KOPT-K1 (cell line): ENCODE results near the gene KCTD18.

Experiments
- H3K27ac ChIP-seq: fragments of 200-600 bp; sonication (generic); 2 replicates; pipeline ENCODE4 v1.5.1; 2016; ENCODE audit warnings: antibody characterized with exemption, mild to moderate bottlenecking, low read depth, low read length; ENCODE audit not compliant: poor library complexity, severe bottlenecking
- H3K36me3 ChIP-seq: fragments of 200-600 bp; sonication (generic); 2 replicates; pipeline ENCODE4 v1.5.1; 2017; ENCODE audit warnings: antibody characterized with exemption, mild to moderate bottlenecking, low read length, moderate library complexity; ENCODE audit not compliant: insufficient read depth
- H3K9me3 ChIP-seq: fragments of 200-600 bp; sonication (generic); 2 replicates; pipeline ENCODE4 v1.5.1; 2017; ENCODE audit warnings: antibody characterized with exemption, low read length, mild to moderate bottlenecking; ENCODE audit not compliant: insufficient read depth, poor library complexity, severe bottlenecking

KCTD18 gene

DNA sequence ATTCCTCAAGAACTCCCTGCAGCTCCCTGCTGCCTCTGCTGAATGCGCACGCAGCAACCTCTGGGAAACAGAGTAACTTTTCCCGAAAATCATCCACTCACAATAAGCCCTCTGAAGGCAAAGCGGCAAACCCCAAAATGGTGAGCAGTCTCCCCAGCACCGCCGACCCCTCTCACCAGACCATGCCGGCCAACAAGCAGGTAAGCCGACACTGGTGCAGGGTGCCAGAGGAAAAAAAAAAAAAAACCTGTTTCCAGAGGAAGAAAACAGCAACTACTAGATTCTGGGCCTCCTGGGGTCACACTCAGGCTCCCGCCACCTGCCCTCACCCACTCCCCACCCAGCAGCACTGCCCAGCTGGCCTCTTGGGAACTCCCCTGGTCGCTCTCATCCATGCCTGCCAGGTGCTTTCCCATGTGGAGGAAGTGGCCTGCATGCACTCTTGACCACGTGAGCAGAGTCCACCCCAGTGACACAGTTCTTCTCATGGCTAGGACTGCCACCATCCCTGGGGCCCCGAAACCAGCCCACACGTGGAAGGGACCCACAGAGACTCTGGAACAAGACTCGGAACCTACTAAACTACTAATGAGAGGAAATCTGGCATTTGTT lies 36.9 kb downstream of the KCTD18 start:
- Histone ChIP-seq H3K9me3 (no peaks in the 10 kb centered on the region), H3K36me3 (no peaks in the 10 kb centered on the region), H3K27ac (no peak overlapping the region)

DNA sequence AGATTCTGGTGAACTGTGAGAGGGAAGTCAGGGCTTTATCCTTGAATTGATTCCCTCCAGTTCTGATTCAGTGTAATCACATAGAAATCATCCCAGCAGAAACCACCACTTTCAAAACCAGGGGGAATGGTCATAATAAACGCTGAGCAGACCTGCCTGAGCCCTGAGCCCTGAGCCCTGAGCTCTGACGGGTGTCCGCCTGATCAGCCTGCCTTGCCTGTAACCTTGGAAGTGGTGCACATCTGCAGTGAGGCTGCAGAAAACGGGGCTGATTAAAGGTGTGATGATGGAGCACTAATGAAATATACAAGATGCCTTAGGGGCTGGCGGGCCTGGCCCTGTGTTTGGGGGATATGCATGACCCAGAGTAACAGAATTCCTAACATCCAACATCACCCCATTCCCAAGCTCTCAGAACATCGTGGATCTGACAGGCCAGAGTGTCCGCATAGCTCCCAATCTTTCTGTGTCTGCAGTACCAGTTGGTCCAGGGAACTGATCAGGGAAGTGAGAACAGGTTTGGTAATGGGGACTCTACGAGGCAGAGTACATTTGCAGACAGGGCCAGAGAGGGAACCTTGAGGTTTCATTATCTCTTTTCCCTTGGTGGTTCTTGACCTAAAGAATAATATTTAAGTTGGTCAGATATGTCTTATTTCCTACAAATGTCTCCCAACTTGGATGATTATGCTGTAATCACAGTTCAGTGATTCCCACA lies 37.8 kb downstream of the KCTD18 start:
- H3K9me3 ChIP-seq, result no peaks in the 10 kb centered on the region
- no peak overlapping the region for H3K27ac ChIP-seq
- no peaks in the 10 kb centered on the region for H3K36me3 ChIP-seq

DNA sequence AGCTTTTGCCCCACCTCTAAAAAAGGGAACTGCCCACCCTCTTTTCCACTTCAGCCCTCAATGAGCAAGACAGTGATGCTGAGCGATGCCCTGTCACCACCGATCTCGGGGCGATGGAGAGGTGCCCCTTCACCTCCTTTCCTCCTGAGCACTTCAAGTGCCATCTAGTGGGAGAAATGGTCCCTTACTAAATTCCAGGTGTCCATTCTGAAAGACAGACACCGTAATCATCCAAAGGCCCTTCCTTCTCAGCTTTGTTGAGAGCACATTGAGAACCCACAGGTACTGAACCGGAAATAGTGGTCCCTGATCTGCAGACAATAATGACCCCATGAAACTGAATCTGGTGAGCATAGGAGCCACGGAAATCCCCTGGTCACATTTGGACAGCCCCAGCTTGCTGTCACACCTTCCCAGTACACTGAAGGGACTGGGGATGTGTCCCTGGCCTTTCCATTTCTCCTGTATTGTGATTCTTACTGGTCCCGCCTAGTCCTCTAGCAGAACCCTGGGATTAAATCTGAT lies 38.5 kb downstream of the KCTD18 start:
- H3K27ac ChIP-seq, result no peak overlapping the region
- H3K9me3 ChIP-seq, result no peaks in the 10 kb centered on the region
- no peaks in the 10 kb centered on the region for H3K36me3 ChIP-seq

DNA sequence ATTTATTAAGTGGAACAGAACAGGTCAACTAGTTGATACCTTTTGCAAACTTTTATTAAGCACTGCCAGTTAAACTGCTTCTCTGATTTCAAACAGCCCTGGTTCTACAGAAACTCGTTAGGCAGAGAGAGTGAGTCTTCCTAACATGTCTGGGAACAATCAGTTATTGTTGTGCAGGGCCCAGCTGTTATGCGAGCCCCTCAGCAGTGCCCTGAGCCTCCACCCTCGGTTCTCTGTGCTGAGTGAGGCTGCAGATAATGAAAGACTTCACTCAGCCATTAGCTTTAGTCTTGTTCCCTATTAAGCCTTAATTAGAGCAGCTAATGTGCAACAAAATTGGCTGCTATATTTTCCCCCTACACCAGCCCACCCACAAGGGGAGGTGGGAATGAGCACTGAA lies 39.6 kb downstream of the KCTD18 start:
- no peaks in the 10 kb centered on the region for H3K36me3 ChIP-seq

DNA sequence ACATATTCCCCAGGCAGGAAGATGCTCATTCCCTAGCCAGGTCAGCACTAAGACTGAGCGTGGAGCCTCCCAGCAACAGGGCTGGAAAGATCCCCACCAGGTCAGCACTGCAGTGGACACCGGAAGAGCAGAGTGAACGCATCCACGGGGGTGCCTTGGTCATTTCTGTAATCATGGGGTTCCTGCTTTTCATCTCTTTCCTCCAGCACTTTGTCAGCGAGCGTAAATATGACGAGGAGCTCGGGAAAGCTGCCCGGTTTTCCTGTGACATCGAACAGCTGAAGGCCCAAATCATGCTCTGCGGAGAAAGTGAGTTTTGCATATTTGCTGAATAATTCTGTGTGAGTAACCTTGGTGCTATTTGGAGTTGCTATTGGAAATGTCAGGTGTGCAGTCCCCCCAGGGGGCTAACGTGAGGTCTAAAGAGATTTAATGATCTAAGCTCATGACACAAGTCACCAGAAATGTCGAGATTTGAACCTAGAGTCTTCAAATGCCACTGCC lies 40.1 kb downstream of the KCTD18 start:
- Histone ChIP-seq H3K27ac (no peak overlapping the region), H3K36me3 (no peaks in the 10 kb centered on the region), H3K9me3 (no peaks in the 10 kb centered on the region)

More for the DNA sequence above, 39.6 kb downstream of the KCTD18 start:
- H3K27ac ChIP-seq, result no peak overlapping the region
- no peaks in the 10 kb centered on the region for H3K9me3 ChIP-seq

DNA sequence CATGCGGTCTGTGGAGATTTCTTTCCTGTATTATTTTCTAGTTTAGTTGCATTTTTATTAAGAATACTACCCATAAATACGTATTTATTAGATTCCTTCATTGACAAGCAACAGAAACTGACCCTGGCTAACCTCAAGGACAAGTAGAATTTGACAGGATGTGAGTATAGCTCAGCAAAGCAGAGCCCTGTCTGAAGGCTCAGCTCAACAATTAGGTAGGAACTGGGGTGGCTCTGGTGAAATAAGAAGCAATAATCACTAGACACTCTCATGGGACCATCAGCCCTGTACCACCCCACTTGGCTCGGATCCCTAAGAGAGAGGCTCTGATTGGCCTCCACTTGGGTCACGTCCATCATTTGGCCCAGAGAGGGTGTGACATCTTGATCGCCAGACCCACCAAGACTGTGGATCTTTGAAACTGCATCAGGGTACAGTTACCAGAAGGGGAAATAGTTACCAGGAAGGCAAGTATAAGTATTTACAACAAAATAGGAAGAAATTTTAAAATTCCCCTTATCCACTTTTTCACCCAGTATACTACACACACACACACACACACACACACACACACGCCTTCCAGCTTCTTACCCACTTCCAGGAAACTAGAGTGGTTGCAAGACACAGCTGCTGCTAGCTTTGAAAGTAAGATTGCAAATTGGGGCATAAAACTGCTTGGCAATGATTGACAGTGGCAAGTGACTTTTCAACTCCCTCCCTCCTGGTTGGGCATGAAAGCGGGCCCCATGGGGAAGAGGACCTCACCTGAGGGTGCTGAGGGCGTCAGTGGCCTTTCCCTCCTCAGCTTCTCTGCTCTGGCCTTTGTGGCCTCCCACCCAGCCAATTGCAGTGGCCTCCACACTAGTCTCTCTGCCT lies 41.8 kb downstream of the KCTD18 start:
- H3K36me3 ChIP-seq, result no peaks in the 10 kb centered on the region
- H3K27ac ChIP-seq, result peak overlapping the region; percentile 33
- H3K9me3 ChIP-seq, result no peaks in the 10 kb centered on the region

DNA sequence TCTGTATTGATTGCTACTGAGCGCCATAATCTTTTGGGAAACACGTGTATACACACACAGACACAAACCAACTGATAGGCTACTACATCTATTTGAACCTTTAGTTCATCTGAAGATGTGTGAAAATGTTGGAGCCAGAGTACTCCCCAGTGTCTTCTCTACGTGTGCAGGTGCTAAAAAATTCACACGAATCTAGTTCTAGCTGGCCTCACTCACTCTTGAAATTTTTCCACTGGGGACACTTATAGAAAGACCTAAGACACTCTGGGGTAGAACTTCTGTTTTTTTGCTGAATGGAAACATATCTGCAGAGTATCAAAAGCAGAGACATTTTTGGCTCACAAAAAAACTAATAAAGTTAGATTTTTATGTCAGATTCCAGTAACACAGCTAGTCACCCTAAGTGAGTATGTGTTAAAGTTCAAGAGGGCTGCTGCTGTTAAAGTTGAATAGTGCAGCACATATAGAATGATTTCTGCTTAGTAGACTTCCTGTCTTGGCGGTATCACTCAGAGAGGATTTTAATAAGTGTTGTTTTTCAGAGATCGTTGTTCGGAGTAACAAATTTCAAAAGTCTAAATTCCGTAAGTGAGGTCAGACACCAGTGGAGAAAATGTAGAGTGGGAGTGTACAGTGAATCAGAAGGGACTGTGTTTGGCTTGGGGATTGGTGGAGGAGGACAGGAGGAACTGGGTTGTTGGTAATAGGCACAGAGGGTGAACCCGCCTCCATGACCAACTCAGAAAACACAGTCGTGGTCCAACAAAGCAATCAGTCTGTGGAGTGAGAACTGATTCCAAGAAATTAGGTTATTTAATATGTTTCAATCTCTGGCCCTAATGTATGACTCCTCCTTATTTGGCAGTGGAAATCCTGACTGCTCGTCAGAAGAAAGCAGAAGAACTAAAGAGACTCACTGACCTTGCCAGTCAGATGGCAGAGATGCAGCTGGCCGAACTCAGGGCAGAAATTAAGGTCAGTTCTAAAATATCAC lies 43.1 kb downstream of the KCTD18 start:
- H3K27ac ChIP-seq, result no peak overlapping the region
- H3K36me3 ChIP-seq, result no peaks in the 10 kb centered on the region
- no peaks in the 10 kb centered on the region for H3K9me3 ChIP-seq

DNA sequence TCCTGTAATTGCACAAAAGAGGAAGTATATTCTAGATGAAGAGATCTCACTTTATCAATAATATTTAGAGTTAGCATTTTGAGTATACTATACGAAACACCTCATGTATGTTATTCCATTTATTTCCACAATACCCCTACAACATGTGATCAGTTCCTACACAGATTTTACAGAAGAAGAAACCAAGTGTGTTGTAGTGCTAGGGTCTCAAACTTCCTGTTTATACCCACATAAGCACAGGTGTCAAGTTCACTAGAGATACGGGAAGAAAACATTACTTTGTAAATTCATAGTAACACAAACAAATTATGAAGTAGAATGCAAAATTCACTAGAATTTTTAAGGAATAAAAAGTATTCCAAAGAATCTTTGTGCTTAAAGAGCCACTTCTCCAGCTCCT lies 46.4 kb downstream of the KCTD18 start:
- Histone ChIP-seq H3K36me3 (no peaks in the 10 kb centered on the region), H3K27ac (no peak overlapping the region)

DNA sequence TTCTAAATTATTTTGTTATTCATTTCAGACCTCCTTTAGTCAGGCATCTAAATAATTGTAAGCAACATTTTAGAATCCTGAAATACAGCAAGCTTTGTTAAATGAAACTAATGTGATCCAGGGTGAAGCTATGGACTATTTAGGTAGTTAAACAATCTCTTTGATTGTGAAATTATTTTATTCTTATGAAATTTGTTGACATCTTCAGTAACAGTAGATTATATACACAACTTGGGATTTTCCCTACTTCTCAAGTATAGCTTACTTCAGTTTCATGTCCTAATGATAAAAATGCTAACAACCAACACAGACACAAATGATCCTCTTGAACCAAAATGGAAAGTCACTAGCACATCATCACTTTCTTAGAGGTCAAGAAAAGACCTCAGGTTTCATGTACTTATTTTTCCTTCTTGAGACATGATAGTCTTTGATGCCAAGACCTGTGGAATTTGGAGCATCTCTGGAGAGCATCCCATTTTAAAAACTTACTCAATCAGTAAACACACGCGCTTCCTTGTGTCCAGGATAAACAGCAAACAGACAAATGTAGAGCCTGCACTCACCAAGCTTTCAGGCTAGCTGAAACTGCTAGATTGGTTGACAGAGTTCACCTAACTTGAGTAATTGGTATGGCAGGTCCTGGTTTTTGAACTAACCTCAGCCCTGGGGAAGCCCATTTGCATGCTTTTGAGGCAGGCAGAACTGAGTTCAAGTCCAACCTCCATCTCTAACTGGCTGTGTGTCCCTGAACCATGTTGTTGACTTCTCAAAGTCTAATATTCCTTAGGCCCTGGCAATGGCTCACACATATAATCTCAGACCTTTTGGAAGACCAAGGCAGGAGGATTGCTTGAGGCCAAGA lies 47.8 kb downstream of the KCTD18 start:
- Histone ChIP-seq H3K9me3 (no peaks in the 10 kb centered on the region), H3K36me3 (no peaks in the 10 kb centered on the region), H3K27ac (no peak overlapping the region)

More for the DNA sequence above, 46.4 kb downstream of the KCTD18 start:
- H3K9me3 ChIP-seq, result no peaks in the 10 kb centered on the region

DNA sequence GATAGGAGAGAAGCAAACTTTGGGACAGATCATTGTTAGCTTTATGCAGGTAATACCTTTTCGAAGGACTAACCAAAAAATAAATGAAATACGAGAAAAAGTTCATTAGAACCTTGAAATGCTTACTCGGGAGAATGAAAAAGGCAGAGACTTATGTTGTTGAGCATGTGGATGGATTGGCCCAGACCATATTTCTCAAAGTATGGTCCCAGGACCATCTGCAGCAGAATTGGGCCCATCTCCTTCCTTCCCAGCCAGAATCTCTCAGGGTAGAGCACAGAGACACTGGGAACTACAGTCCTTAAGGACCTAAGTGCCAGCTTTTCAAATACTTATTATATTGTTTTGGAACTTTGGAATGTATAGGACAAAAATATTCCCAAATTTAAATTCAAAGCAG lies 50.8 kb downstream of the KCTD18 start:
- H3K36me3 ChIP-seq, result no peaks in the 10 kb centered on the region
- no peaks in the 10 kb centered on the region for H3K9me3 ChIP-seq
- no peak overlapping the region for H3K27ac ChIP-seq

DNA sequence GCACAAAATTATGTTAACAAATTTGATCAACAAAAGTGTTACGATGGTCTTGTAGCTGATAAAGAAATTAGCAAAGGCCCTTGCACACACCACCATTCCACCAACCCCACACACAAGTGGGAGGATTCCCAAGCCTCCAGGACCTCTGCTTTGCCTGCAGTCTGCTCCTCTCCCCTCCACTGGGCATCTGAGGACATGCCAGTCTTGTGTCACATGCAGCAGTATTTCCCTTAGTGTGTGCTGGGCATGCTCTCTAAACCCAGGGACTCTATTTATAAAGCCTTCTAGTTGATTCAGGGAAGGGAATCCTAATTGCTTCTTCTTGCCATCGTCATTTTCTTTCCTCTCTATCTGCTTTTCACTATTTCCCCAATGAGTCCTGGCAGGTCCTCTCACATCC lies 53.3 kb downstream of the KCTD18 start:
- Histone ChIP-seq H3K27ac (no peak overlapping the region), H3K9me3 (no peaks in the 10 kb centered on the region), H3K36me3 (no peaks in the 10 kb centered on the region)

DNA sequence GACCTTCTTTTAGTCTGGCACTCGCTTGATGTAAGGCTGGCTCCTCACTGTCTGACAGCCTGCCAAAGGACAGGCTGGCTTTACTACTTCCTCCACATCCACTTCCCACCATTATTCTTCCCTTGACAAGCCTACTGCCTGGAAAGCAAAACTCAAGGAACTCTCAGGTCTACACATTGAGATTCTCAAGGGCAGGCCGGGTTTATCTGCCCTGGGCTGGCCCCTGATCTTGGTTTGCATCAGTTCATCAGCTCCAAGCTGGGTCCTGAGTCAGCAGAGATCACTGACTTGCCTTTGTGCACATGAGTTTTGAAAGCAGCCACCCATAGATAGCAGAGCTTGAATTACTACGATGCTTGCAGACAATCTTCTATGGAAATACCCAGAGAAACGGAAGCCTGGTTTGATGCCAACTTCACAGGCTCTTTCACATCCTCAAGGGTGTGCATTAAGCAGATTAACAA lies 53.9 kb downstream of the KCTD18 start:
- Histone ChIP-seq H3K36me3 (no peaks in the 10 kb centered on the region), H3K9me3 (no peaks in the 10 kb centered on the region), H3K27ac (no peak overlapping the region)
